Left ventricle myocardium inferior (tissue), 1 donor: Measurements from ENCODE around the gene ELAC1. TPM values are rescaled to one million over a fixed set of nuclear protein-coding genes. Genes with fewer than 3 reads are reported as not detected.

Source experiments
- DNase-seq: peaks from one replicate; pipeline ENCODE4 v3.0.0-alpha.2; 2020
- H3K27ac ChIP-seq: fragments of 200-600 bp; replicated peaks from 2 replicates; pipeline ENCODE4 v1.8.0; 2021
- H3K27me3 ChIP-seq: fragments of 200-600 bp; 2 replicates; pipeline ENCODE4 v1.8.0; 2021; ENCODE audit warnings: low read depth
- H3K36me3 ChIP-seq: fragments of 200-600 bp; 2 replicates; pipeline ENCODE4 v1.8.0; 2021
- H3K4me1 ChIP-seq: fragments of 200-600 bp; 2 replicates; pipeline ENCODE4 v1.8.0; 2021
- H3K4me3 ChIP-seq: fragments of 200-600 bp; 2 replicates; pipeline ENCODE4 v1.8.0; 2021; ENCODE audit warnings: mild to moderate bottlenecking, moderate library complexity
- H3K9me3 ChIP-seq: fragments of 200-600 bp; replicated peaks from 2 replicates; pipeline ENCODE4 v1.8.0; 2021
- intact Hi-C: fragments of 100-400 bp; cut with micrococcal nuclease; formaldehyde crosslinking; loops from one replicate; pipeline ENCODE4 v1.11.0; 2022
- total RNA-seq: library from RNA; stranded (reverse); fragmentation: NEBNext Ultra II Directional; extraction: Animal tissue kit (Norgen Biotek cat#: 25700); gene quantifications from one replicate; pipeline ENCODE4 v1.2.1, GENCODE V29; 2021
- TF ChIP-seq, protein P1 (sequence below): fragments of 200-600 bp; IDR thresholded peaks from 2 replicates; pipeline ENCODE4 v1.8.0; 2021; ENCODE audit warnings: antibody characterized with exemption, mild to moderate bottlenecking, borderline replicate concordance
- donor health status: DM: no; HTN: yes; CAD: no; lungs with severe emphysema.

Gene ELAC1
- total RNA-seq, 1 donor from 2014 or later = 5.2 TPM

DNA sequence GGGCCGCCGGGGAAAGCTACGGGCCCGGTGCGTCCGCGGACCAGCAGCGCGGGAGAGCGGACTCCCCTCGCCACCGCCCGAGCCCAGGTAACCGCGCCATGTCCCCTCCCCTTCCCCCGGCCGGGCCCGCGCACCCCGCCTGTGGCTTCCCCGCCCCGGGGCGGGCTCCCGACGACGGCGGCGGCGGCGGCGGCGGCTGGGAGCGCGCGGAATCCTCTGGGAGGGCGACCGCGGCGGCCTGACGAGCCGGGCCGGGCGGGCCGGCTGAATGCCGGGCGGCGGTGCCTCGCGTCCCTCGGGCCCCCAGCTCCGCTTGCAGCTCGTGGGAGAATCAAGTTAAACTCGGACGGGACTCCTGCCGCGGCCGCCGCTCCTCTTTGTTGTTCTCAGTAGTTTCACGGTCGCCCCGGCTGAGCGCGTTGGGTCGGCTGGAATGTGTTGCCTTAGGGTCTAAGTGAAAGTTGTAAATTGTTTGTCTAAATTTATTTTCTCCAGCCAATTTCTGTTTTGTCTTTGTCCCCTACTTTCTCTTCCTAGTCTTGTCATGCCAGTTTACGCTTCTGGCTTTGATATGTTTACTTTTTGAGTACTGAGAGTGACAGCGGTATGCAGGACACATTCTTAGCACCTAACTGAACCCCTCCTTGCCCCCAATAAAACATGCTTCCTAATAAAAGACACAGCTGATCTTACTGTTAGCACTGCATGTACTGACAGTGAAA is 62.9 kb downstream of the ELAC1 start:
- H3K4me1 ChIP-seq = peaks cover 91% of the 10 kb centered on the region
- intact Hi-C loops = no loop called here
- H3K4me3 ChIP-seq = peak overlapping the region; percentile 84
- peaks cover 7% of the 10 kb centered on the region for H3K36me3 ChIP-seq
- peak; percentile 78 for DNase-seq
- peak overlapping the region; percentile 99 for H3K27ac ChIP-seq
- TF ChIP-seq, protein P1, sequence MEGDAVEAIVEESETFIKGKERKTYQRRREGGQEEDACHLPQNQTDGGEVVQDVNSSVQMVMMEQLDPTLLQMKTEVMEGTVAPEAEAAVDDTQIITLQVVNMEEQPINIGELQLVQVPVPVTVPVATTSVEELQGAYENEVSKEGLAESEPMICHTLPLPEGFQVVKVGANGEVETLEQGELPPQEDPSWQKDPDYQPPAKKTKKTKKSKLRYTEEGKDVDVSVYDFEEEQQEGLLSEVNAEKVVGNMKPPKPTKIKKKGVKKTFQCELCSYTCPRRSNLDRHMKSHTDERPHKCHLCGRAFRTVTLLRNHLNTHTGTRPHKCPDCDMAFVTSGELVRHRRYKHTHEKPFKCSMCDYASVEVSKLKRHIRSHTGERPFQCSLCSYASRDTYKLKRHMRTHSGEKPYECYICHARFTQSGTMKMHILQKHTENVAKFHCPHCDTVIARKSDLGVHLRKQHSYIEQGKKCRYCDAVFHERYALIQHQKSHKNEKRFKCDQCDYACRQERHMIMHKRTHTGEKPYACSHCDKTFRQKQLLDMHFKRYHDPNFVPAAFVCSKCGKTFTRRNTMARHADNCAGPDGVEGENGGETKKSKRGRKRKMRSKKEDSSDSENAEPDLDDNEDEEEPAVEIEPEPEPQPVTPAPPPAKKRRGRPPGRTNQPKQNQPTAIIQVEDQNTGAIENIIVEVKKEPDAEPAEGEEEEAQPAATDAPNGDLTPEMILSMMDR = no peak
- H3K9me3 ChIP-seq = no peaks in the 10 kb centered on the region
- no peaks in the 10 kb centered on the region for H3K27me3 ChIP-seq

GRCh38 chr18:51032193-51032592 is 64.4 kb downstream of the ELAC1 start:
- H3K4me1 ChIP-seq = peaks cover 92% of the 10 kb centered on the region
- H3K27ac ChIP-seq = peak overlapping the region; percentile 99
- DNase-seq = no peak
- peak overlapping the region; percentile 84 for H3K4me3 ChIP-seq
- H3K36me3 ChIP-seq = no peaks in the 10 kb centered on the region
- intact Hi-C loops = no loop called here
- TF ChIP-seq, protein P1 = no peak
- H3K27me3 ChIP-seq = no peaks in the 10 kb centered on the region
- no peaks in the 10 kb centered on the region for H3K9me3 ChIP-seq

- TF ChIP-seq, protein P1 = no peak
- Histone ChIP-seq H3K36me3 (no peaks in the 10 kb centered on the region), H3K27me3 (no peaks in the 10 kb centered on the region), H3K9me3 (no peaks in the 10 kb centered on the region), H3K4me3 (no peak overlapping the region), H3K4me1 (peaks cover 100% of the 10 kb centered on the region), H3K27ac (no peak overlapping the region)
- no peak for DNase-seq
- intact Hi-C loops = no loop called here
Observed at GRCh38 chr18:51037230-51037629, 69.4 kb downstream of the ELAC1 start.

Other genes with a start within 250 kb of the ELAC1 start
- gene MRO, start 148.0 kb upstream of the ELAC1 start, total RNA-seq = 3.8 TPM
- gene ME2, start 88.9 kb upstream of the ELAC1 start, total RNA-seq = 54.5 TPM
- gene SMAD4, start 62.2 kb downstream of the ELAC1 start, total RNA-seq = 82.9 TPM
- gene MEX3C, start 229.6 kb downstream of the ELAC1 start, total RNA-seq = 17.2 TPM